ENCODE data around the gene IL17REL. TPM values are rescaled to one million over a fixed set of nuclear protein-coding genes. Genes with fewer than 3 reads are reported as not detected.

The IL17REL gene
- total RNA-seq, 1 donor from 2014 or later = 0.07 TPM

GRCh38 chr22:50058906-50059880, 46.6 kb upstream of the IL17REL start:
- H3K36me3 Mint-ChIP-seq (ENCODE audit: low read depth) = no peaks in the 10 kb centered on the region
- TF ChIP-seq CTCF (conservative IDR thresholded peaks at IDR 0.05) = peak; percentile 54
- H3K27ac Mint-ChIP-seq (ENCODE audit: unreplicated experiment) = no peak overlapping the region
- peak; percentile 41 for DNase-seq (ENCODE audit: low read depth, low spot score)
- H3K9me3 Mint-ChIP-seq = no peaks in the 10 kb centered on the region
- H3K27me3 Mint-ChIP-seq (ENCODE audit: low read depth) = peaks cover 16% of the 10 kb centered on the region
- H3K4me3 Mint-ChIP-seq = peak overlapping the region; percentile 74
- H3K4me1 Mint-ChIP-seq = peaks cover 14% of the 10 kb centered on the region

- Mint-ChIP-seq H3K4me1 (peaks cover 14% of the 10 kb centered on the region), H3K4me3 (peak within 1 kb of the TSS; percentile 74)
Observed at GRCh38 chr22:50058061-50058905, 45.7 kb upstream of the IL17REL start, which contains the start of gene TTLL8. TSS of gene TTLL8 (minus strand) at chr22:50058298.

GRCh38 chr22:50057278-50058060, 44.9 kb upstream of the IL17REL start:
- DNase-seq (ENCODE audit: low read depth, low spot score) = no peak
- peaks cover 5% of the 10 kb centered on the region for H3K36me3 Mint-ChIP-seq (ENCODE audit: low read depth)
- peaks cover 14% of the 10 kb centered on the region for H3K4me1 Mint-ChIP-seq
- H3K27ac Mint-ChIP-seq (ENCODE audit: unreplicated experiment) = no peak overlapping the region
- TF ChIP-seq CTCF (conservative IDR thresholded peaks at IDR 0.05) = no peak
- peaks cover 21% of the 10 kb centered on the region for H3K27me3 Mint-ChIP-seq (ENCODE audit: low read depth)
- H3K4me3 Mint-ChIP-seq = no peak overlapping the region
- peaks cover 5% of the 10 kb centered on the region for H3K9me3 Mint-ChIP-seq

More at GRCh38 chr22:50058061-50058905, 45.7 kb upstream of the IL17REL start, which contains the start of gene TTLL8:
- H3K27me3 Mint-ChIP-seq (ENCODE audit: low read depth) = peaks cover 21% of the 10 kb centered on the region
- H3K9me3 Mint-ChIP-seq = peaks cover 5% of the 10 kb centered on the region
- peaks cover 5% of the 10 kb centered on the region for H3K36me3 Mint-ChIP-seq (ENCODE audit: low read depth)
- H3K27ac Mint-ChIP-seq (ENCODE audit: unreplicated experiment) = no peak within 1 kb of the TSS
- no peak for DNase-seq (ENCODE audit: low read depth, low spot score)
- TF ChIP-seq CTCF (conservative IDR thresholded peaks at IDR 0.05) = no peak

- Mint-ChIP-seq H3K4me1 (peaks cover 14% of the 10 kb centered on the region), H3K36me3 (ENCODE audit: low read depth) (peaks cover 5% of the 10 kb centered on the region), H3K4me3 (no peak overlapping the region), H3K27ac (ENCODE audit: unreplicated experiment) (no peak overlapping the region), H3K9me3 (peaks cover 5% of the 10 kb centered on the region), H3K27me3 (ENCODE audit: low read depth) (peaks cover 23% of the 10 kb centered on the region)
- no peak for DNase-seq (ENCODE audit: low read depth, low spot score)
- TF ChIP-seq CTCF (conservative IDR thresholded peaks at IDR 0.05) = no peak
Observed at GRCh38 chr22:50056214-50056972, 43.8 kb upstream of the IL17REL start.

Data from neural crest cell (in vitro differentiated cells).